NAMALWA (cell line): Measurements from ENCODE around the gene PPIA.
A peak's percentile ranks its signal among the peaks of the same experiment; 100 is the strongest.
"Not testable (repeated sequence)": the region's sequence is repeated elsewhere in the genome, so short reads cannot be mapped to it uniquely, and the experiment has no call there.

Experiments used
- DNase-seq: peaks from one replicate; pipeline ENCODE4 v3.0.0-alpha.2; 2015; ENCODE audit warnings: low spot score

Gene PPIA

GRCh38 chr7:44827567-44827966 lies 31.1 kb downstream of the PPIA start:
- no peak for DNase-seq

- DNase-seq: no peak
Observed at GRCh38 chr7:44838751-44839150, 42.3 kb downstream of the PPIA start.

GRCh38 chr7:44842675-44843074 lies 46.2 kb downstream of the PPIA start:
- DNase-seq: not testable (repeated sequence)

- not testable (repeated sequence) for DNase-seq
Observed at GRCh38 chr7:44843440-44843839, 47.0 kb downstream of the PPIA start.

- no peak for DNase-seq
Observed at GRCh38 chr7:44845451-44845850, 49.0 kb downstream of the PPIA start.

GRCh38 chr7:44846390-44846789 lies 49.9 kb downstream of the PPIA start:
- DNase-seq: not testable (repeated sequence)

- peak; percentile 66 for DNase-seq
Observed at GRCh38 chr7:44846816-44847508, 50.5 kb downstream of the PPIA start.

GRCh38 chr7:44847509-44847919 lies 51.0 kb downstream of the PPIA start:
- peak; percentile 96 for DNase-seq

- peak; percentile 100 for DNase-seq
Observed at GRCh38 chr7:44847920-44848634, 51.6 kb downstream of the PPIA start, which contains the start of gene H2AZ2. H2AZ2 (minus strand) TSS chr7:44848087; CDS start chr7:44847971, 116 bp downstream.

- no peak for DNase-seq
Observed at GRCh38 chr7:44849259-44849884, 52.9 kb downstream of the PPIA start.

GRCh38 chr7:44849885-44850544 lies 53.5 kb downstream of the PPIA start:
- no peak for DNase-seq

GRCh38 chr7:44852590-44852989 lies 56.1 kb downstream of the PPIA start:
- no peak for DNase-seq
